ENCODE results near the gene MYO5A.
A peak's percentile ranks its signal among the peaks of the same experiment; 100 is the strongest.

Gene MYO5A

GRCh38 chr15:52308446-52309153 is 220.1 kb downstream of the MYO5A start:
- TF ChIP-seq CTCF (IDR thresholded peaks at IDR 0.05; ENCODE audit: insufficient read depth, low read depth, low read length, missing control alignments) = no peak
- no peak overlapping the region for H3K4me3 ChIP-seq (ENCODE audit: low read depth, low read length)
- DNase-seq (ENCODE audit: low read depth) = peak; percentile 74

GRCh38 chr15:52307847-52308246 is 220.8 kb downstream of the MYO5A start:
- no peak for DNase-seq (ENCODE audit: low read depth)
- H3K4me3 ChIP-seq (ENCODE audit: low read depth, low read length) = no peak overlapping the region
- no peak for TF ChIP-seq CTCF (IDR thresholded peaks at IDR 0.05; ENCODE audit: insufficient read depth, low read depth, low read length, missing control alignments)

- DNase-seq (ENCODE audit: low read depth) = no peak
- no peak for TF ChIP-seq CTCF (IDR thresholded peaks at IDR 0.05; ENCODE audit: insufficient read depth, low read depth, low read length, missing control alignments)
- no peak overlapping the region for H3K4me3 ChIP-seq (ENCODE audit: low read depth, low read length)
Measured at GRCh38 chr15:52306270-52306669, 222.4 kb downstream of the MYO5A start.

- no peak for TF ChIP-seq CTCF (IDR thresholded peaks at IDR 0.05; ENCODE audit: insufficient read depth, low read depth, low read length, missing control alignments)
- no peak overlapping the region for H3K4me3 ChIP-seq (ENCODE audit: low read depth, low read length)
- no peak for DNase-seq (ENCODE audit: low read depth)
Measured at GRCh38 chr15:52303093-52303772, 225.4 kb downstream of the MYO5A start.

- no peak for DNase-seq (ENCODE audit: low read depth)
- TF ChIP-seq CTCF (IDR thresholded peaks at IDR 0.05; ENCODE audit: insufficient read depth, low read depth, low read length, missing control alignments) = no peak
- H3K4me3 ChIP-seq (ENCODE audit: low read depth, low read length) = no peak overlapping the region
Measured at GRCh38 chr15:52301265-52301847, 227.3 kb downstream of the MYO5A start.

- peak within 1 kb of the TSS; percentile 49 for H3K4me3 ChIP-seq (ENCODE audit: low read depth, low read length)
- TF ChIP-seq CTCF (IDR thresholded peaks at IDR 0.05; ENCODE audit: insufficient read depth, low read depth, low read length, missing control alignments) = no peak
- DNase-seq (ENCODE audit: low read depth) = no peak
Measured at GRCh38 chr15:52295421-52296001, 233.2 kb downstream of the MYO5A start, which contains the start of gene MYO5C. MYO5C (minus strand) TSS chr15:52295804; CDS start chr15:52295636, 168 bp downstream.

Data from GM12865 (cell line).